ENCODE measurements around the gene ZNF711.

GRCh38 chrX:85215946-85216345, 27.8 kb upstream of the ZNF711 start:
- TF ChIP-seq CTCF (IDR thresholded peaks at IDR 0.05) (no peak), EZH2 (IDR thresholded peaks at IDR 0.05) (no peak)

All from neural progenitor cell (in vitro differentiated cells).